NCI-H1694 treated with DMSO at 0.1 percent for 48 hours (cell line): ENCODE results near the gene SMCP.

Experiments
- DNase-seq: peaks from one replicate; lab custom pipeline; 2025; lab: John Stamatoyannopoulos, UW

SMCP gene

DNA sequence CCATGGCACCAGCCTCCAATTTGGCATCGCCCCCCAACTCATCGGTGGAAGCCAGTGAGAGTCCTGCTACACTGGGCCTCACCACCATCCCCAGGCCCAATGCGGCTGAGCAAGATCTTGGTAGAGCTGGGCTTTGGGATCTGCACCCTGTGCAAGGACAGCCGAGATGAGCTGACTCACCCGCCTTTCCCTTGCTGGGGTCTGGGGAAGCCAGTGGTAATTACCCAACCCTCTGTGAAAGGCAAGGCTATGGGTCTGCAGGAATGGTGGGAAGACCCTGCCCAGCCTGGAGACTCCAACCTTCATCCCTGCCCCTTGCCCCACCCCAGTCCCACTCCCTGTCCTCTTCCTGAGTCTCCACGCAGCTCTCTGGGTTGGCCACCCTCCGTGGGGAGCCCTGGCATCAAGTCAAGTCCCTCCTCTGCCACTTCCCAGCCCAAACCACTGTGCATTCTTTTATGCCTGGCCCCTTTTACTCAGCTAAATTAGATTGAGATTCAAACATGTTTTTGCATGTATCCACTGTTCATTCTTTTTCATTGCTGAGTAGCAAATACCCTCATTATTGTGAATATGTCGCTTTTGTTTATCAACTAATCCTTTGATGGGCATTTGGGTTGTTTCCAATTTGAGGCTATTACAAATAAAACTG lies 8.8 kb downstream of the SMCP start:
- no peak for DNase-seq

DNA sequence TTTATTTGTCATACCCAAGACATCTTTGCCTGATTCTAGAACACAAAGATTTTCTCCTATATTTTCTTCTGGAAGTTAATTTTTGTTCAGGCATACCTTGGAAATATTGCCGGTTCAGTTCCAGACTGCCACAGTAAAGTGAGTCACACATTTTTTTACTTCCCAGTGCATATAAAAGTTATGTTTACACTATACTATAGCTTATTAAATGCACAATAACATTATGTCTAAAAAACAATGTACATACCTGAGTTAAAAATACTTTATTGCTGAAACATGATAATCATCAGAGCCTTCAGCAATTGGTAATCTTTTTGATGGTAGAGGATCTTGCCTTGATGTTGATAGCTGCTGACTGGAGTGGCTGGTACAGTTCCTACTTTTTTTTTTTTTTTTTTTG lies 10.0 kb downstream of the SMCP start:
- DNase-seq: no peak

DNA sequence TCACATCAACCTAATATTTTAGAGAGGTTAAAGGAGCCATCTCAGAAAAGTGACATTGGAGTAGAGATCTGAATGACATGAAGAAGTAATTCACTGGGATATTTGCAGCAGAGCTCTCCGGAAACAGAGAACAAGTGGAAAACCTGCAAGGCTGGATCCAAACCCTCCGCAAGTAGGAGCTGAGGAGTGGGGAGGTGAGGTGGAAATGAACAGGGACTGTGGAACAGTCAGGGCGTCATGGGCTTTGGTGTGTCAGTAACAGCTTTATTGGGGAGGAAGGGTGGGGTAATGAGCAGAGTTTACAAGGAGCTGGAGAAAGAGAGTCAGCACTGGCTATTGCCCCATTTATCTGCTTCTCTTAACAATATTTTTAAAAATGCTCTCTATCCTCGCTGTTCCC lies 20.9 kb downstream of the SMCP start:
- DNase-seq: no peak

DNA sequence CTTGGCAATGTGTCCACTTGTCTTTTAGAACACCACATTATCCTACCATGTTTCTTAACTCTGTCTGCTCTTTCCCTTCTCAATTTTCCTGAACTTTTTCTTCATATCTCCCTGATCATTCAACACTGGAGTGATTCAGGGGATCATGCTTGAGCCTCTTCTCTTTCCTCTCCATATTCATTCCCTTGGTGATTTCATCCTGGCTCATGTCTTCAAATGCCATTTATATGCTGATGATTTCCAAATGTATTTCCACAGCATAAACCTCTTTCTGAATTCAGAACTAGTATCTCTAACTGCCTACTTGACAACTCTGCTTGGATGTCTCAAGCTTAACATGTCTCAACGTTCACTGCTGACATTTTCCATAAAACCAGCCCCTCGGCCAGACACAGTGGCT lies 21.8 kb downstream of the SMCP start:
- DNase-seq: no peak

DNA sequence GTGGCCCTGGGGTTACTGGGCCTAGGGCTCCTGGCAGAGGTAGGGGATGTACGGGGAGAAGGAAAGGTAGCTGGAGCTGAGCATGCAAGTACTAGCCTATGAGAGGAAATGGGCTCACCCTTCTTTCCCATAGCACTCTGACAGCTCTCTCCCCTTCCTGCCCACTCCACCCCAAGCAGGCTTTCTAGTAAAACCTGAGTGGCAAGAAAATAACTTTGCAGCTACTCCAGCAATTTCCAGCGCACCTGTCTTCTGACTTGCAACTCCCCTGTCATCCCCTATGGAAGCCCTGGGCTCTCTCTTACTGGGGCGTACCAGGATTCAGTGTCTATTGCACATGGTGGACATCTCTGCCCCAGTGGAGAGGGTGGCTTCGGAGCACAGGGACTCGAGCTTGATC lies 23.5 kb downstream of the SMCP start:
- no peak for DNase-seq

DNA sequence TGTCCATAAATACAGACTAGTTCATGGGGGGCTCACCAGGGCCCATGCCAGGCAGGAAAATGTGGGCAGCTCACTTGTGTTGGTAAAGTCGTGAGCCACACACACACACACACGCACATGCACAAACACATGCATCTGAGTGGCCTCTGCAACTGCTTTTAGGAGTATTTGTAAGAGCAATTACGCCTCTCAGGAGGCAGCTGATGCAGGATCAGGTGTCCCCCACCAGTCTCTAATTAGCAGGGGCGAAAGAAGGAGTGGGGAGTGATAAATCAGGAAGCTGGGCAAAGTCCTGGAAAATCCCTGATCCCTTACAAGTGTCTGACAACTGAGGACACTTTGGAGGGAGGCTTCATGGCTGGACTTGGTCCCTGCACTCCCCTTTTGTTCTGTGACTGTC lies 24.5 kb downstream of the SMCP start:
- no peak for DNase-seq

DNA sequence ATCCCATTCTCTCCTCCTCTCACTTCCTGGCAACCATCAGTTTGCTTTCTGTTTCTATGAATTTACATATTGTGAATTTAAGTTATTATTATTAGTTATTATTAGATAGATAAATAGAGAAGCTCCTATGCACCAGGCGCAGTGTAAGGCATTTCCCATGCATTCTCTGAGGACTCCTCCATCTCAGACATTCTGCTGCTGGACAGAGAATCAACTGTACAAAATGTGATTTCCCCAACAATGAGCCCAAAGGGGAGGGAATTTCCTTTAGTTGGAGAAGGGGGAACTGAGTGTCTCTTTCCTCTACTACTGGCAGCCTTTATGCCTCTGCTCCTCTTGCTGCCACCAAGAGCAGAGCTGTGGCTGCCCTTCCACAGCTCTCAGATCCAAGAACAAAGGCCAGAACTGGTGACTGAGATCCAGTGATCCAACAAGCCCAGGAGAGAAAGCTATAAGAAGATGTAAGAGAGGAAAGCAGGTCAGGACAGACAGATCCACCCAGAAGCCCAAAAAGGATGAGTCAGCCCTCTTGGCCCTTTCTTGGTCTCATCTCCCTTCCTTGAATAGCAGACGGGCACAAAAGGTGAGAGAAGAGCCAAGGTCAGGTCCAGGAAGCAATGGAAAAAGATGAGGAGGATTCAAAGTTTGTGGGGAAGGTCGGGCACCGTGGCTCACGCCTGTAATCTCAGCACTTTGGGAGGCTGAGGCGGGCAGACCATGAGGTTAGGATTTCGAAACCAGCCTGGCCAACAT lies 26.7 kb downstream of the SMCP start:
- no peak for DNase-seq

DNA sequence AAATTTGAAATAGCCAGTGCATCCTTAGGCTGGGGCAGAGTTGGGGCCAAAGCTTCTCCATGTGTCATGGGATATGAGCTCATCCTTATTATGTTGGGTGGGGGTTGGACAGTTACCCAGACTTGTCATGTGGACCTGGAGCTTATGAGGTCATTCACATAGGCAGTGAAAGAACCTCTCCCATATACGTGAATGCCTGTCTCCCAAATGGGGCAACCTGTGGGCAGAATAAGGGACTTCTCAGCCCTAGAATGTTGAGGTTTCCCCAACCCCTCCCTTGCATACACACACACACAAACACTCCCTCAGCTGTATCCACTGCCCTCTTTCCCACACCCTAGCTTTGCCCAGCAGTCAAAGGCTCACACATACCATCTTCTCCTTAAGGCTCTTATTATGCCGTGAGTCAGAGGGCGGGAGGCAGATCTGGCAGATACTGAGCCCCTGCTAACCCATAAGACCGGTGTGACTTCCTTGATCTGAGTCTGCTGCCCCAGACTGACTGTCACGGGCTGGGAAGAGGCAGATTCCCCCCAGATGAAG lies 28.0 kb downstream of the SMCP start:
- DNase-seq: no peak

DNA sequence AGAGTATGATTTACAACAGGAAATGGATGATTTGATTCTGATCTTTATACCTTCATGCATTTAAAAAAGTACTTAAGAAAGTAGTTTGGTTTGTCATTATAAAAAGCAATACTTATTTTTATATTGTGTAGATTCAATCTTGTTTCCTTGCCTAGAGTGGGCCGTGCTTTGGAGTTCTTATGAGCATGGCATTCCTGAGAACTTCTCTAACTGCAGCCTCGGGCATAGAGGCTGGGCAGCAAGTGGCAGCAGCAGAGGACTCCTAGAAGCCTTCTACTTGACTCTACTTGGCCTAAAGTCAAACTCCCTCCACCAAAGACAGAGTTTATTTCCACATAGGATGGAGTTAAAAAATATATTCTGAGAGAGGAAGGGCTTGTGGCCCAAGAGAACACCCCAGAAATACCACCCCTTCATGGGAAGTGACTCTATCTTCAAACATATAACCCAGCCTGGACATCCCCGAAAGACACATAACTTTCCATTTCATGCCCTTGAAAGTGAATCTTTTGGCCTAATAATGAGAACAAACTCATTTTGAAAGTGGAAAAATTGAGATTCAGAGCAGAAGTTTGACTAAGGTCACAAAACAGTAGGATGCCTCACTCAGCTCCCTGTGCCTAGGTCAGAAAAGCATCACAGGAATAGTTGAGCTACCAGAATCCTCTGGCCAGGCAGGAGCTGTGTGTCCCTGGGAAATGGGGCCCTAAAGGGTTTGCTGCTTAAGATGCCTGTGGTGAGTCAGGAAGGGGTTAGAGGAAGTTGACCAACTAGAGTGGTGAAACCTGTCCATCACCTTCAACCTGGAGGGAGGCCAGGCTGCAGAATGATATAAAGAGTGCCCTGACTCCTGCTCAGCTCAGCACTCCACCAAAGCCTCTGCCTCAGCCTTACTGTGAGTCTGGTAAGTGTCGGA lies 29.8 kb downstream of the SMCP start, which contains the start of gene IVL:
IVL (plus strand) TSS at position 861 of the 916 bp plus-strand sequence. CDS start 1,252 bp downstream, outside the sequence.
- DNase-seq: no peak

DNA sequence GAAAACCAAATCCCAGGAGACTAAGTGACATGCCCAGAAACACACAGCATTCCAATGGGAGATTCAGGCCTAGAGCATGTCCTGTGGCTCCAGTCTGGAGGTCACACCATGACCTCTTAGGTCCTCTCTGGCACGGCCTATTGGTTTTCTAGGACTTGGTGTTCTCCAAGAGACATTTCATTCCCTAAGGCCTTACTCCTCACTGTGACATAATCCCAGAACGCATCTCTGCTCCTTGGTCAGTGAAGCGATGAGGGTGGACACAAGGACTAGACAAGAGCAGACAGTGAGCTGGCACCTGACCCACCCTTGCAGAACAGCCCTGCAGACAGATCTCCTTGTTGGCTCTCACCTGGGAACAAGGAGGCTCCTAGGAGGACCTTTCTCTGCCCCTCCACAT lies 31.1 kb downstream of the SMCP start:
- no peak for DNase-seq

DNA sequence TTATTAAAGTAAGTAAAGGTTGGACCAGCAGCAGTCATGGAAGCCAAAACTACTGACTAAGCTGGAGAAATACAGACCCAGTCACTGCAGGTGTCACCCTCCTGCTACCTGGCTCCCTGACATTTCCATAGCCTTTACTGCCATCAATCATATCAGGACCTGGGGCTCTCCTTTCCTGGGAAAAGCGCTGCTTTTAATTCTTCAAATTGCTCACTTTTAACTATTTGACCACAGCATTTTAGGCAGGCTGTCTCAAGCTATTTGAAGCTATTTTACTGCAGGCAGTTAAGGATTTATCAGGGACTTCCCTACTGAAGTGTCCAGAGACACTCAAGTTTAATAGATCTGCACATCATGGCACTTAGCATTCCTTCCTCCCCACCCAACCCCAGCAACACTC lies 34.3 kb downstream of the SMCP start:
- DNase-seq: no peak

DNA sequence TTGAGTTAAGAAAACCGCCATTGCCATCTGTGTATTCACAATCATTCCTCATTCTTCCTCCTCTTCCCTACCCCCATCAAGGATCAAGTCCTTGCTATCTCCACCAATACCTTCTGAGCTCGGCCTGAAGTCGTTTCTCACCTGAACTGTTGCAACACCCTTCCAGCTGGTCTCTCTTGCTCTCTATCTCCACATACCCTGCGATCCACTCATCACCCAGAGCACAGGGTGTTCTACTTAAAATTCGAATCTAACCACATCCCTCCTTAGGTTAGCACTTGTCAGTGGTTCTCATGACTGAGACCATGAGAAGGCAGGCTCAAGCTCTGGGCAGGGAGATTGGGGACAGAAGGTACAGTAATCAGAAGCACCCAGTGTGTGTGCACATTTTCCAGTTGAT lies 34.8 kb downstream of the SMCP start:
- no peak for DNase-seq

DNA sequence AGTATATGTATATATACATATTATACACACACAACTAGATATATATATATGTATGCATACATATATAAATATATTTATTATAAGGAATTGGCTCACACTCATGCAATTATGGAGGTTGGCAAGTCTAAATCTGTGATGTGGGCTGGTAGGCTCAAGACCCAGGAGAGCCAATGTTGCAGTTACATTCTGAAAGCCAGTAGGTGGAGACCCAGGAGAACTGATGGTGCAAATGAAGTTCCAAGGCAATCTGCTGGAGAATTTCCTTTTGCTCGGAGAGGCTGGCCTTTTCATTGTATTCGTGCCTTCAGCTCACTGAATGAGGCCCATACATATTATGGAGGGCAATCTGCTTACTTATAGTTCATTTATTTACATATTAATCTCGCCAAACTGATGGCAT lies 39.7 kb downstream of the SMCP start:
- DNase-seq: peak; percentile 7

DNA sequence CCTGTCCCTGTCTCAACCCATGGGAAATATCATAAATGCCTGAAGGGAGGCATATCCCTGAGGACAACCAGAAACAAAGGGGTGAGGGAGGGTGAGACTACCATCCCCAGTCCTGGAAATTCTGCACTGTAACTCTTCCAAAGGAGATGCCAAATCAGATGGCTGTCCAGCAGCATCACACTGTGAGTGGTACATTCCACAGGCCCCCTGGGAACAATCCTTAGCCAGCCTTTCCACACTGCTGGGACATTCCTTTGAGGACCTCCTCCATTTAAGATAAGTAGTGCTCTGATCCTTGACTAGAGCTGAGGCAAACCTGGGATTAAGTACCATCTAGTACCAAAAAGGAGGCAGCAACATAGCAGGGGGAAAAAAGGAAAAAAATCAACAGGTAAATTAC lies 40.9 kb downstream of the SMCP start:
- no peak for DNase-seq

DNA sequence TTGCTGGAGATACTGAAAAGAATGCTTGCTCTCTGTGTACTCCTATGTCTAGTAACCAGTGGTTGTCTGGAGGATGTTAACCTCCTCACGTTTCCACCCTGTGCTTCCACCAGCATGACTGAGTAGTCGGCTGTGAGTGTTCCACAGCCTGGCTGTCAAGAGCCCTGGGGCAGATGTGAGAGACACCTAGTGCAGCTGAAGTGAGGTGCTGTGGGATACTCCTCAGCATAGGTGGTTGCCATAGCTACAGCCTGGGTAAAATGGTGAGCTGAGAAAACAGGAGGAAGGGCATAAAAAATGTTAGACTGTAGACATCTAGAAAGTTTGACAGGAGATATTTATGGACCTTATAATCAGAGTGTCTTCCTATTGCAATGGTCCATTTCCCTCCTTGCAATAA lies 46.1 kb downstream of the SMCP start:
- DNase-seq: no peak

DNA sequence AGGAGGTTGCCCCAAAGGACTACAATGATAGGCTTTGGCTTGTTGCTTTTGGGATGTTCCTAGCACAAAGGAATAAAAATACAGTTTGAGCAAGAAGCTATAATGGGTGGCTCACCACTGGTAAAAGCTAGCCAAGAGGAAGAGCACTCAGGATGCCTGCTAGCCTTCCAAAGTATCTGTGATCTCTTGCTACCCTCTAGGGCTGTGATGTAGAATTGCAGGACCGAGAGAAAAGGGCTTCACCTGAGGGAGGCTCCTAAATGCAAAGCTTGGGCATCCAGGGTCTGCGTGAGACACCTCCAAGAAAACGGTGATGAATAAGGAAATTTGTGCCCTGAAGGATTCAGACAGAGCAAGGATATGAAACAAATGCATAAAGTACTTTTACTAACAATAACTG lies 48.0 kb downstream of the SMCP start:
- DNase-seq: no peak

DNA sequence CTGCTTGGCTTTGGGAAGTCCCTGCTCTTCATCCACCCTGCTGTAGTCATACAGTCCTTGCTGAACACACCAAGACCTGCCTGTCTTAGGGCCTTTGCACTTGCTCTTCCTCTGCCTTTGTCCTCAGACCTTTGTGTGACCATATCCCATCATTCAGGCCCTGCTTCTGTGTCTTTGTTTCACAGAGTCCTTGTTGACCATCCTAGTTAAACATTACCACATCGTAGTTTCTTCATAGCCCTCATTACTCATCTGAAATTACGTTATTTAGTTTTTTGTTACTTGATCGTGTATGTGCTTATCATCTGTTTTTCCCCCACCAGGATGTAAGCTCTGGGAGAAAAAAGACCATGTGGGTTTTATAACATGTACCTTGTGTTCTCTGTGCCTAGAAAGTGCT lies 50.5 kb downstream of the SMCP start:
- DNase-seq: no peak

DNA sequence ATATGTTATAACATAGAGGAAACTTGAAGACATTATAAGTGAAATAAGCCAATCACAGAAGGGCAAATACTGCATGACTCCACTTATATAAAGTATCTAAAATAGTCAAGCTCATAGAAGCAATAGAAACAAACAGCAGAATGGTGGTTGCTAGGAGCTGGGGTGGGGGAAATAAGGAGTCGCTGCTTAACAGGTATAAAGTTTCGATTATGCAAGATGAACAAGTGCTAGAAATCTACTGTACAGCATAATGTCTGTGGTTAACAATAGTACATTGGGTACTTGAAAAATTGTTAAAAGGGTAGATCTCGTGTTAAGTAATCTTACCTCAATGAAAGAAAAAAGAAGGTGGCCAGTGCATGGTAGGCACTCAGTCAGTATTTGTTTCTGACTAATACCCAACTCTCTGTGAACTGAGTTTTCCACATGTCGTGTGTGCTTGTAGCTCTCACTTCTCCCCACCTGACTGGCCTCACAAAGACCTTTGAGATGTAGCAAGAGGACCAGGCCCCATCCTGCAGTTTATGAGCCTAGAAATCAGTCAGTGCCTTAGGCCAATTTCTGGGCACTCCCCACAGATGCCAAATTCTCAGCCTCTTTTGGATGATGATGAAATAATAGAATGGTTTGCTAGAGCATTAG lies 54.2 kb downstream of the SMCP start:
- DNase-seq: no peak

DNA sequence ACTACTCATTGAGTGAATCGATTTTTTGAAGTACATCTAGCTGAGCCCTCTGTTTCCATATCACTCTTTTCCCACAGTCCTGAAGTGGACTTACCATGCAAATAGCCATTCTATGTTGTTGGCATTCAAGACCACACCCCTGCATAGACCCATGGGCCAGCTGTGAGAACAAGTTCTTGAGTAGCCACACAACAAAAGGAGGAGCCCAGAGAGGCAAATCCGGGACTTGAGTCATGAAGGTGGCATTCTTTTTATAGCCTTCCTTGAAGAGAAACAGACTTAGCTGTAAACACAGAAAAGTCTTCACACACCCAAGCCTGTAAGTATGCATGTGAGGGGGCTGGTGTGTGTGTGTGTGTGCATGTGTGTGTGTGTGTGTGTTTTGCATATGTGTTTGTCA lies 55.1 kb downstream of the SMCP start:
- no peak for DNase-seq
